ENCODE measurements around the gene OR52K1. TPM values are rescaled to one million over a fixed set of nuclear protein-coding genes. Genes with fewer than 3 reads are reported as not detected.

The OR52K1 gene
- total RNA-seq, 1 donor from 2014 or later: 0.20 TPM

GRCh38 chr11:4495986-4496385 lies 13.5 kb downstream of the OR52K1 start:
- Histone ChIP-seq H3K27me3 (ENCODE audit: insufficient read depth, low read length) (peaks cover 5% of the 10 kb centered on the region), H3K4me3 (ENCODE audit: insufficient read depth, low read depth, low read length) (no peak overlapping the region), H2AFZ (ENCODE audit: low read depth, low read length) (no peak overlapping the region), H3K4me2 (ENCODE audit: low read length) (no peak overlapping the region), H4K20me1 (ENCODE audit: insufficient read depth, low read length) (no peaks in the 10 kb centered on the region), H3K27ac (ENCODE audit: low read depth, low read length) (no peak overlapping the region), H3K4me1 (ENCODE audit: insufficient read depth, low read length) (no peaks in the 10 kb centered on the region), H3K9ac (ENCODE audit: low read length) (no peak overlapping the region), H3K9me3 (ENCODE audit: insufficient read depth, low read depth, low read length) (no peaks in the 10 kb centered on the region), H3K36me3 (ENCODE audit: insufficient read depth, low read length) (no peaks in the 10 kb centered on the region), H3K79me2 (ENCODE audit: insufficient read depth, low read length) (no peaks in the 10 kb centered on the region)
- no peak for TF ChIP-seq EZH2 (IDR thresholded peaks at IDR 0.05; ENCODE audit: insufficient read depth, low read length)
- no peak for TF ChIP-seq CTCF (IDR thresholded peaks at IDR 0.05; ENCODE audit: insufficient read depth, low read depth, low read length)
- Mint-ChIP-seq H3K27ac (ENCODE audit: unreplicated experiment) (no peak overlapping the region), H3K4me3 (ENCODE audit: unreplicated experiment) (no peak overlapping the region), H3K4me1 (ENCODE audit: low read depth, unreplicated experiment) (no peaks in the 10 kb centered on the region), H3K27me3 (ENCODE audit: low read depth, unreplicated experiment) (no peaks in the 10 kb centered on the region), H3K9me3 (ENCODE audit: unreplicated experiment) (peaks cover 3% of the 10 kb centered on the region), H3K36me3 (ENCODE audit: low read depth, unreplicated experiment) (no peaks in the 10 kb centered on the region)
- no peak for DNase-seq (ENCODE audit: low read depth)
- no peak for FAIRE-seq

GRCh38 chr11:4496557-4497248 lies 14.3 kb downstream of the OR52K1 start:
- Histone ChIP-seq H2AFZ (ENCODE audit: low read depth, low read length) (no peak overlapping the region), H3K27ac (ENCODE audit: low read depth, low read length) (no peak overlapping the region), H3K36me3 (ENCODE audit: insufficient read depth, low read length) (no peaks in the 10 kb centered on the region), H4K20me1 (ENCODE audit: insufficient read depth, low read length) (no peaks in the 10 kb centered on the region), H3K27me3 (ENCODE audit: insufficient read depth, low read length) (peaks cover 5% of the 10 kb centered on the region), H3K9me3 (ENCODE audit: insufficient read depth, low read depth, low read length) (no peaks in the 10 kb centered on the region), H3K9ac (ENCODE audit: low read length) (no peak overlapping the region), H3K79me2 (ENCODE audit: insufficient read depth, low read length) (no peaks in the 10 kb centered on the region), H3K4me1 (ENCODE audit: insufficient read depth, low read length) (no peaks in the 10 kb centered on the region), H3K4me3 (ENCODE audit: insufficient read depth, low read depth, low read length) (no peak overlapping the region), H3K4me2 (ENCODE audit: low read length) (no peak overlapping the region)
- H3K9me3 Mint-ChIP-seq (ENCODE audit: unreplicated experiment): no peaks in the 10 kb centered on the region
- H3K4me3 Mint-ChIP-seq (ENCODE audit: unreplicated experiment): no peak overlapping the region
- DNase-seq (ENCODE audit: low read depth): no peak
- H3K27ac Mint-ChIP-seq (ENCODE audit: unreplicated experiment): no peak overlapping the region
- TF ChIP-seq EZH2 (IDR thresholded peaks at IDR 0.05; ENCODE audit: insufficient read depth, low read length): no peak
- no peak for TF ChIP-seq CTCF (IDR thresholded peaks at IDR 0.05; ENCODE audit: insufficient read depth, low read depth, low read length)
- no peak for FAIRE-seq
- H3K36me3 Mint-ChIP-seq (ENCODE audit: low read depth, unreplicated experiment): no peaks in the 10 kb centered on the region
- H3K27me3 Mint-ChIP-seq (ENCODE audit: low read depth, unreplicated experiment): no peaks in the 10 kb centered on the region
- H3K4me1 Mint-ChIP-seq (ENCODE audit: low read depth, unreplicated experiment): no peaks in the 10 kb centered on the region

- no peak overlapping the region for H3K4me2 ChIP-seq (ENCODE audit: low read length)
- H4K20me1 ChIP-seq (ENCODE audit: insufficient read depth, low read length): no peaks in the 10 kb centered on the region
- H3K79me2 ChIP-seq (ENCODE audit: insufficient read depth, low read length): no peaks in the 10 kb centered on the region
- FAIRE-seq (no peak), DNase-seq (ENCODE audit: low read depth) (no peak)
- H3K36me3 ChIP-seq (ENCODE audit: insufficient read depth, low read length): no peaks in the 10 kb centered on the region
- no peaks in the 10 kb centered on the region for H3K4me1 Mint-ChIP-seq (ENCODE audit: low read depth, unreplicated experiment)
- H2AFZ ChIP-seq (ENCODE audit: low read depth, low read length): no peak overlapping the region
- no peak overlapping the region for H3K27ac ChIP-seq (ENCODE audit: low read depth, low read length)
- TF ChIP-seq EZH2 (IDR thresholded peaks at IDR 0.05; ENCODE audit: insufficient read depth, low read length): no peak
- TF ChIP-seq CTCF (IDR thresholded peaks at IDR 0.05; ENCODE audit: insufficient read depth, low read depth, low read length): no peak
- H3K9me3 ChIP-seq (ENCODE audit: insufficient read depth, low read depth, low read length): no peaks in the 10 kb centered on the region
- no peak overlapping the region for H3K27ac Mint-ChIP-seq (ENCODE audit: unreplicated experiment)
- H3K4me1 ChIP-seq (ENCODE audit: insufficient read depth, low read length): no peaks in the 10 kb centered on the region
- H3K4me3 ChIP-seq (ENCODE audit: insufficient read depth, low read depth, low read length): no peak overlapping the region
- H3K9me3 Mint-ChIP-seq (ENCODE audit: unreplicated experiment): peaks cover 4% of the 10 kb centered on the region
- H3K27me3 ChIP-seq (ENCODE audit: insufficient read depth, low read length): no peaks in the 10 kb centered on the region
- no peaks in the 10 kb centered on the region for H3K36me3 Mint-ChIP-seq (ENCODE audit: low read depth, unreplicated experiment)
- no peak overlapping the region for H3K9ac ChIP-seq (ENCODE audit: low read length)
- peaks cover 7% of the 10 kb centered on the region for H3K27me3 Mint-ChIP-seq (ENCODE audit: low read depth, unreplicated experiment)
- no peak overlapping the region for H3K4me3 Mint-ChIP-seq (ENCODE audit: unreplicated experiment)
Measured at GRCh38 chr11:4508886-4509285, 26.4 kb downstream of the OR52K1 start.

Measured in astrocyte (in vitro differentiated cells and primary cell).